Kidney epithelial cell (primary cell): ENCODE results near the gene MAN1C1. TPM values are rescaled to one million over a fixed set of nuclear protein-coding genes. Genes with fewer than 3 reads are reported as not detected.
"Not testable (repeated sequence)": the region's sequence is repeated elsewhere in the genome, so short reads cannot be mapped to it uniquely, and the experiment has no call there.

Experiments used
- DNase-seq: peaks from one replicate; pipeline ENCODE4 v3.0.0-alpha.2; 2010; ENCODE audit warnings: low read depth
- H3K27me3 ChIP-seq: 2 replicates; pipeline ENCODE4 v1.6.0; 2011; ENCODE audit warnings: low read length; ENCODE audit not compliant: control insufficient read depth, insufficient read depth
- H3K36me3 ChIP-seq: 2 replicates; pipeline ENCODE4 v1.5.1; 2011; ENCODE audit warnings: low read length; ENCODE audit not compliant: control insufficient read depth, insufficient read depth
- H3K4me3 ChIP-seq: 2 replicates; pipeline ENCODE4 v1.5.1; 2011; ENCODE audit warnings: low read depth, mild to moderate bottlenecking, control low read depth, low read length
- CTCF ChIP-seq: IDR thresholded peaks from 2 replicates; pipeline ENCODE4 v1.5.1; 2011; ENCODE audit warnings: mild to moderate bottlenecking, moderate library complexity, low read length, control low read depth, inconsistent platforms; ENCODE audit not compliant: insufficient read depth, poor library complexity, severe bottlenecking
- total RNA-seq: library from RNA; depleted of rRNA; stranded (reverse); fragments of >200 nt; gene quantifications from 2 replicates; pipeline ENCODE4 v1.2.3, GENCODE V29; 2015

MAN1C1 gene
- total RNA-seq, 1 donor from 2014 or later = 1.4 TPM

- H3K36me3 ChIP-seq = no peaks in the 10 kb centered on the region
- DNase-seq = no peak
- no peak overlapping the region for H3K4me3 ChIP-seq
- TF ChIP-seq CTCF = peak; percentile 8
- peaks cover 13% of the 10 kb centered on the region for H3K27me3 ChIP-seq
Measured at GRCh38 chr1:25580927-25581326, 35.7 kb upstream of the MAN1C1 start.

- no peak for DNase-seq
- no peaks in the 10 kb centered on the region for H3K36me3 ChIP-seq
- TF ChIP-seq CTCF = no peak
- peaks cover 13% of the 10 kb centered on the region for H3K27me3 ChIP-seq
- H3K4me3 ChIP-seq = no peak overlapping the region
Measured at GRCh38 chr1:25581764-25582163, 34.8 kb upstream of the MAN1C1 start.

GRCh38 chr1:25583519-25584370 is 32.8 kb upstream of the MAN1C1 start:
- TF ChIP-seq CTCF = no peak
- Histone ChIP-seq H3K27me3 (peaks cover 10% of the 10 kb centered on the region), H3K4me3 (no peak overlapping the region), H3K36me3 (no peaks in the 10 kb centered on the region)
- no peak for DNase-seq

GRCh38 chr1:25586181-25586588 is 30.4 kb upstream of the MAN1C1 start:
- Histone ChIP-seq H3K4me3 (no peak overlapping the region), H3K27me3 (peaks cover 8% of the 10 kb centered on the region), H3K36me3 (no peaks in the 10 kb centered on the region)
- no peak for DNase-seq
- TF ChIP-seq CTCF = no peak

GRCh38 chr1:25587290-25587689 is 29.3 kb upstream of the MAN1C1 start:
- DNase-seq = no peak
- Histone ChIP-seq H3K4me3 (no peak overlapping the region), H3K36me3 (no peaks in the 10 kb centered on the region), H3K27me3 (peaks cover 3% of the 10 kb centered on the region)
- no peak for TF ChIP-seq CTCF

- not testable (repeated sequence) for H3K4me3 ChIP-seq, H3K27me3 ChIP-seq, H3K36me3 ChIP-seq, DNase-seq
Measured at GRCh38 chr1:25588224-25588623, 28.4 kb upstream of the MAN1C1 start.

- not testable (repeated sequence) for DNase-seq, H3K27me3 ChIP-seq, H3K4me3 ChIP-seq, H3K36me3 ChIP-seq
Measured at GRCh38 chr1:25588786-25589185, 27.8 kb upstream of the MAN1C1 start.
